ENCODE results near the gene CAND2. TPM values are rescaled to one million over a fixed set of nuclear protein-coding genes. Genes with fewer than 3 reads are reported as not detected.

CAND2 gene
- total RNA-seq, 4 donors from 2014 or later = 11.5 to 29.9 (median 19.4) TPM

- 79 to 83% methylated on average over 2 of the region's 2 CpGs for WGBS, 2 donors (ENCODE audit: low coverage in 1 of 2)
- H3K36me3 ChIP-seq = peaks cover 0 to 63% of the 10 kb centered on the region in 2 donors
- ATAC-seq = no peak
These were observed 12.1 kb downstream of the CAND2 start for GRCh38 chr3:12808587-12808986.

GRCh38 chr3:12809001-12809400 lies 12.5 kb downstream of the CAND2 start:
- no peak overlapping the region for H3K4me3 ChIP-seq
- H3K36me3 ChIP-seq = peaks cover 0 to 63% of the 10 kb centered on the region in 2 donors
- ATAC-seq = no peak
- 92% methylated on average over 2 of the region's 3 CpGs; no CpG with 5 or more reads in 1 of the 2 donors for WGBS, 2 donors (ENCODE audit: low coverage in 1 of 2)
- H3K27me3 ChIP-seq = no peaks in the 10 kb centered on the region
- TF ChIP-seq EP300 (IDR thresholded peaks at IDR 0.05) (no peak), POLR2A (IDR thresholded peaks at IDR 0.05) (no peak), CTCF (IDR thresholded peaks at IDR 0.05) (no peak), POLR2AphosphoS5 (IDR thresholded peaks at IDR 0.05) (no peak)
- H3K9me3 ChIP-seq = no peaks in the 10 kb centered on the region
- peaks cover 0 to 21% (median 10%) of the 10 kb centered on the region in 3 donors for H3K4me1 ChIP-seq
- peak overlapping the region in 3 of 4 donors; percentile 78 to 85 (median 85) for H3K27ac ChIP-seq

More at GRCh38 chr3:12808587-12808986, 12.1 kb downstream of the CAND2 start:
- H3K27ac ChIP-seq = peak overlapping the region in 2 of 4 donors; percentile 78 to 85
- H3K9me3 ChIP-seq = no peaks in the 10 kb centered on the region
- TF ChIP-seq POLR2AphosphoS5 (IDR thresholded peaks at IDR 0.05) (no peak), POLR2A (IDR thresholded peaks at IDR 0.05) (no peak), CTCF (IDR thresholded peaks at IDR 0.05) (no peak)
- no peaks in the 10 kb centered on the region for H3K27me3 ChIP-seq
- no peak overlapping the region for H3K4me3 ChIP-seq
- H3K4me1 ChIP-seq = peaks cover 0 to 21% (median 10%) of the 10 kb centered on the region in 3 donors

- peaks cover 0 to 63% of the 10 kb centered on the region in 2 donors for H3K36me3 ChIP-seq
- TF ChIP-seq EP300 (IDR thresholded peaks at IDR 0.05) = no peak
- TF ChIP-seq POLR2AphosphoS5 (IDR thresholded peaks at IDR 0.05) = no peak
- no peak for TF ChIP-seq POLR2A (IDR thresholded peaks at IDR 0.05)
- no peak for TF ChIP-seq CTCF (IDR thresholded peaks at IDR 0.05)
- no peak for ATAC-seq
- H3K4me3 ChIP-seq = peak overlapping the region; percentile 55 to 60
- 76 to 85% methylated on average over 4 to 5 of the region's 5 CpGs for WGBS, 2 donors (ENCODE audit: low coverage in 1 of 2)
- no peaks in the 10 kb centered on the region for H3K27me3 ChIP-seq
- H3K4me1 ChIP-seq = peaks cover 0 to 21% (median 10%) of the 10 kb centered on the region in 3 donors
- no peaks in the 10 kb centered on the region for H3K9me3 ChIP-seq
- H3K27ac ChIP-seq = peak overlapping the region in 3 of 4 donors; percentile 78 to 85 (median 85)
These were observed 13.0 kb downstream of the CAND2 start for GRCh38 chr3:12809435-12809834.

GRCh38 chr3:12810013-12810780 lies 13.7 kb downstream of the CAND2 start:
- Histone ChIP-seq H3K27me3 (no peaks in the 10 kb centered on the region), H3K36me3 (peaks cover 0 to 63% of the 10 kb centered on the region in 2 donors), H3K4me1 (peaks cover 0 to 21% (median 10%) of the 10 kb centered on the region in 3 donors), H3K4me3 (peak overlapping the region; percentile 55 to 60), H3K9me3 (no peaks in the 10 kb centered on the region), H3K27ac (peak overlapping the region; percentile 52 to 85 (median 82))
- peak; percentile 98 for ATAC-seq
- peak in 3 of 4 experiments; percentile 80 to 98 (median 98) for TF ChIP-seq CTCF (IDR thresholded peaks at IDR 0.05)
- TF ChIP-seq EP300 (IDR thresholded peaks at IDR 0.05) = no peak
- TF ChIP-seq POLR2AphosphoS5 (IDR thresholded peaks at IDR 0.05) = peak; percentile 33
- peak; percentile 18 to 59 for TF ChIP-seq POLR2A (IDR thresholded peaks at IDR 0.05)
- 0% methylated on average over 4 of the region's 50 CpGs; no CpG with 5 or more reads in 1 of the 2 donors for WGBS, 2 donors (ENCODE audit: low coverage in 1 of 2)

Data from gastroesophageal sphincter (tissue), 4 donors.